HEK293T (cell line): ENCODE results near the gene CCDC170.

Experiments used
- ARNT ChIP-seq: fragments of 450-650 bp; IDR thresholded peaks from 2 replicates; pipeline ENCODE4 v1.6.1; 2017; ENCODE audit warnings: mild to moderate bottlenecking
- BHLHE40 ChIP-seq: fragments of 450-650 bp; IDR thresholded peaks from 2 replicates; pipeline ENCODE4 v1.6.1; 2016; ENCODE audit warnings: mild to moderate bottlenecking, moderate library complexity, borderline replicate concordance
- FOXA1 ChIP-seq: fragments of 450-650 bp; IDR thresholded peaks from 2 replicates; pipeline ENCODE4 v1.6.1; 2016; ENCODE audit warnings: mild to moderate bottlenecking
- FOXM1 ChIP-seq: fragments of 450-650 bp; IDR thresholded peaks from 2 replicates; pipeline ENCODE4 v1.6.1; 2017; ENCODE audit warnings: mild to moderate bottlenecking, borderline replicate concordance
- LEF1 ChIP-seq: fragments of 450-650 bp; IDR thresholded peaks from 2 replicates; pipeline ENCODE4 v1.6.1; 2017; ENCODE audit warnings: mild to moderate bottlenecking, borderline replicate concordance
- NFRKB ChIP-seq: fragments of 450-650 bp; IDR thresholded peaks from 2 replicates; pipeline ENCODE4 v1.6.1; 2016; ENCODE audit warnings: mild to moderate bottlenecking, moderate library complexity
- SP1 ChIP-seq: fragments of 450-650 bp; IDR thresholded peaks from 2 replicates; pipeline ENCODE4 v1.6.1; 2017
- TARDBP ChIP-seq: fragments of 450-650 bp; IDR thresholded peaks from 2 replicates; pipeline ENCODE4 v1.6.1; 2016

GRCh38 chr6:151620179-151620578 is 126.4 kb downstream of the CCDC170 start:
- TF ChIP-seq SP1, result no peak
- TF ChIP-seq FOXM1, result no peak
- TF ChIP-seq BHLHE40, result no peak
- no peak for TF ChIP-seq LEF1
- no peak for TF ChIP-seq TARDBP
- TF ChIP-seq FOXA1, result no peak
- TF ChIP-seq ARNT, result no peak
- TF ChIP-seq NFRKB, result no peak
